HepG2 (cell line): ENCODE results near the gene RUVBL2. TPM values are rescaled to one million over a fixed set of nuclear protein-coding genes. Genes with fewer than 3 reads are reported as not detected.

ENCODE experiments used
- ARNT ChIP-seq: fragments of 450-650 bp; IDR thresholded peaks from 2 replicates; pipeline ENCODE4 v1.6.1; 2017
- FOXO4 ChIP-seq: sonication (generic); formaldehyde crosslinking; conservative IDR thresholded peaks from 2 replicates; pipeline ENCODE4 v1.8.1; 2023; ENCODE audit warnings: missing genetic modification reagents
- IKZF5 ChIP-seq: IDR thresholded peaks from 2 replicates; pipeline ENCODE4 v1.6.1; 2018; ENCODE audit warnings: missing genetic modification reagents, mild to moderate bottlenecking, missing compliant biosample characterization
- KAT2B ChIP-seq: fragments of 150-350 bp; IDR thresholded peaks from 2 replicates; pipeline ENCODE4 v1.6.1; 2014; ENCODE audit warnings: low read depth, low read length, borderline replicate concordance
- NFAT5 ChIP-seq: sonication (generic); formaldehyde crosslinking; IDR thresholded peaks from 2 replicates; pipeline ENCODE4 v1.4.0; 2020; ENCODE audit warnings: missing genetic modification reagents
- NFE2L1 ChIP-seq: sonication (generic); formaldehyde crosslinking; IDR thresholded peaks from 2 replicates; pipeline ENCODE4 v1.4.0; 2020; ENCODE audit warnings: missing genetic modification reagents, mild to moderate bottlenecking, borderline replicate concordance
- RFXAP ChIP-seq: sonication (generic); formaldehyde crosslinking; IDR thresholded peaks from 2 replicates; pipeline ENCODE4 v1.4.0; 2020; ENCODE audit warnings: missing genetic modification reagents, borderline replicate concordance
- ZBTB14 ChIP-seq: sonication (generic); formaldehyde crosslinking; IDR thresholded peaks from 2 replicates; pipeline ENCODE4 v1.4.0; 2020; ENCODE audit warnings: missing genetic modification reagents
- ZHX1 ChIP-seq: sonication (generic); formaldehyde crosslinking; IDR thresholded peaks from 2 replicates; pipeline ENCODE4 v1.8.1; 2022; ENCODE audit warnings: low read depth, mild to moderate bottlenecking, missing genetic modification reagents
- ZNF205 ChIP-seq: IDR thresholded peaks from 2 replicates; pipeline ENCODE4 v1.6.1; 2018; ENCODE audit warnings: missing biosample characterization, missing genetic modification reagents
- ZNF512 ChIP-seq: sonication (generic); formaldehyde crosslinking; IDR thresholded peaks from 2 replicates; pipeline ENCODE4 v1.4.0; 2020; ENCODE audit warnings: mild to moderate bottlenecking, missing genetic modification reagents
- polyA plus RNA-seq, 8 experiments: library from polyadenylated mRNA; depleted of rRNA in 3 of 8; stranded (reverse) in 7 of 8; unstranded in 1 of 8; fragments of >200 nt; fragmentation: Illumina TruSeq in 4 of 8; extraction: Trizol in 4 of 8; gene quantifications; 2 replicates each; pipeline versions ENCODE4 v1.2.1 to v1.2.3, GENCODE V29; 2011 to 2016; ENCODE audit warnings: low read depth in 4 of 8, missing spikeins in 1 of 8, mixed read lengths in 1 of 8; ENCODE audit not compliant: insufficient read depth in 1 of 8
- total RNA-seq, 5 experiments: library from RNA; depleted of rRNA; stranded (reverse); fragments of >200 nt; fragmentation: Illumina TruSeq; extraction: Trizol; gene quantifications; 2 replicates each; pipeline ENCODE4 v1.2.3, GENCODE V29; 2016; ENCODE audit warnings: low read depth in 1 of 5

The RUVBL2 gene
- total and polyA plus RNA-seq, 2 of the 13 experiments (the other 11 are each of a cell fraction or from before 2014, with no cell fraction given): 120 to 122 TPM

GRCh38 chr19:48961051-48961649, 32.5 kb upstream of the RUVBL2 start (continued):
- TF ChIP-seq ZHX1: no peak
- no peak for TF ChIP-seq RFXAP (CRISPR knock-in tag)
- no peak for TF ChIP-seq ZNF512 (CRISPR knock-in tag)
- no peak for TF ChIP-seq FOXO4 (CRISPR knock-in tag)
- TF ChIP-seq NFE2L1 (CRISPR knock-in tag): no peak
- TF ChIP-seq ARNT: no peak
- no peak for TF ChIP-seq ZBTB14 (CRISPR knock-in tag)
- TF ChIP-seq ZNF205 (CRISPR knock-in tag): no peak
- no peak for TF ChIP-seq NFAT5
- TF ChIP-seq KAT2B: no peak
- TF ChIP-seq IKZF5 (CRISPR knock-in tag): 0 out of 2 replicates have a peak, but pooled peaks have one; percentile 8
